HL-60/S4 (cell line): ENCODE results near the gene ICA1.

Experiments used
- in situ Hi-C: fragments of 300-500 bp; cut with MboI; formaldehyde crosslinking; loops from 2 replicates; pipeline ENCODE4 v1.14.3; 2022; ENCODE audit warnings: low sequenced_read_pairs

Gene ICA1

GRCh38 chr7:8206956-8207355 is 55.0 kb downstream of the ICA1 start:
- in situ Hi-C loops, result loop anchor here (25.0 kb wide), 2 partner anchors 795 to 1245 kb away; no protein-coding TSS in a partner anchor

- in situ Hi-C loops, result loop anchor here (25.0 kb wide), 2 partner anchors 793 to 1243 kb away; no protein-coding TSS in a partner anchor
Measured at GRCh38 chr7:8205537-8205936, 56.4 kb downstream of the ICA1 start.

GRCh38 chr7:8205031-8205387 is 57.0 kb downstream of the ICA1 start:
- in situ Hi-C loops, result loop anchor here (25.0 kb wide), 2 partner anchors 793 to 1243 kb away; no protein-coding TSS in a partner anchor

- in situ Hi-C loops, result loop anchor here (25.0 kb wide), 2 partner anchors 792 to 1242 kb away; no protein-coding TSS in a partner anchor
Measured at GRCh38 chr7:8204339-8205030, 57.5 kb downstream of the ICA1 start.

GRCh38 chr7:8201846-8202441 is 60.0 kb downstream of the ICA1 start:
- in situ Hi-C loops, result loop anchor here (25.0 kb wide), 2 partner anchors 790 to 1240 kb away; no protein-coding TSS in a partner anchor

GRCh38 chr7:8200717-8201116 is 61.2 kb downstream of the ICA1 start:
- in situ Hi-C loops, result loop anchor here (25.0 kb wide), 2 partner anchors 788 to 1238 kb away; no protein-coding TSS in a partner anchor

- in situ Hi-C loops, result loop anchor here (25.0 kb wide), 2 partner anchors 788 to 1238 kb away; no protein-coding TSS in a partner anchor
Measured at GRCh38 chr7:8200316-8200715, 61.7 kb downstream of the ICA1 start.

- in situ Hi-C loops, result no loop called here
Measured at GRCh38 chr7:8197994-8198698, 63.8 kb downstream of the ICA1 start.

GRCh38 chr7:8192897-8193296 is 69.1 kb downstream of the ICA1 start:
- in situ Hi-C loops, result no loop called here

- in situ Hi-C loops, result no loop called here
Measured at GRCh38 chr7:8190119-8190895, 71.7 kb downstream of the ICA1 start.

- in situ Hi-C loops, result no loop called here
Measured at GRCh38 chr7:8189625-8190024, 72.3 kb downstream of the ICA1 start.

GRCh38 chr7:8185926-8186683 is 75.9 kb downstream of the ICA1 start:
- in situ Hi-C loops, result no loop called here

- in situ Hi-C loops, result no loop called here
Measured at GRCh38 chr7:8184221-8184620, 77.7 kb downstream of the ICA1 start.

GRCh38 chr7:8179486-8179885 is 82.5 kb downstream of the ICA1 start:
- in situ Hi-C loops, result no loop called here

GRCh38 chr7:8178353-8178752 is 83.6 kb downstream of the ICA1 start:
- in situ Hi-C loops, result no loop called here

GRCh38 chr7:8177109-8177933 is 84.6 kb downstream of the ICA1 start:
- in situ Hi-C loops, result no loop called here

- in situ Hi-C loops, result no loop called here
Measured at GRCh38 chr7:8176370-8177081, 85.4 kb downstream of the ICA1 start.

- in situ Hi-C loops, result no loop called here
Measured at GRCh38 chr7:8175929-8176369, 86.0 kb downstream of the ICA1 start.
